ENCODE measurements around the gene CAMK1.

Gene CAMK1

GRCh38 chr3:9786209-9786739 is 16.5 kb upstream of the CAMK1 start:
- TF ChIP-seq POLR2A (IDR thresholded peaks at IDR 0.05; ENCODE audit: low read depth, low read length), result no peak
- no peak for FAIRE-seq
- no peak for DNase-seq (ENCODE audit: insufficient read length, low spot score)

- DNase-seq (ENCODE audit: insufficient read length, low spot score) (no peak), FAIRE-seq (no peak)
- TF ChIP-seq POLR2A (IDR thresholded peaks at IDR 0.05; ENCODE audit: low read depth, low read length), result no peak
Measured at GRCh38 chr3:9785602-9786001, 15.9 kb upstream of the CAMK1 start.

- no peak for TF ChIP-seq POLR2A (IDR thresholded peaks at IDR 0.05; ENCODE audit: low read depth, low read length)
- FAIRE-seq (no peak), DNase-seq (ENCODE audit: insufficient read length, low spot score) (no peak)
Measured at GRCh38 chr3:9784965-9785364, 15.2 kb upstream of the CAMK1 start.

- FAIRE-seq (no peak), DNase-seq (ENCODE audit: insufficient read length, low spot score) (no peak)
Measured at GRCh38 chr3:9783954-9784353, 14.2 kb upstream of the CAMK1 start.

GRCh38 chr3:9782770-9783169 is 13.0 kb upstream of the CAMK1 start:
- no peak for DNase-seq (ENCODE audit: insufficient read length, low spot score)
- no peak for FAIRE-seq
- no peak for TF ChIP-seq POLR2A (IDR thresholded peaks at IDR 0.05; ENCODE audit: low read depth, low read length)

More at GRCh38 chr3:9783954-9784353, 14.2 kb upstream of the CAMK1 start:
- no peak for TF ChIP-seq POLR2A (IDR thresholded peaks at IDR 0.05; ENCODE audit: low read depth, low read length)

DNA sequence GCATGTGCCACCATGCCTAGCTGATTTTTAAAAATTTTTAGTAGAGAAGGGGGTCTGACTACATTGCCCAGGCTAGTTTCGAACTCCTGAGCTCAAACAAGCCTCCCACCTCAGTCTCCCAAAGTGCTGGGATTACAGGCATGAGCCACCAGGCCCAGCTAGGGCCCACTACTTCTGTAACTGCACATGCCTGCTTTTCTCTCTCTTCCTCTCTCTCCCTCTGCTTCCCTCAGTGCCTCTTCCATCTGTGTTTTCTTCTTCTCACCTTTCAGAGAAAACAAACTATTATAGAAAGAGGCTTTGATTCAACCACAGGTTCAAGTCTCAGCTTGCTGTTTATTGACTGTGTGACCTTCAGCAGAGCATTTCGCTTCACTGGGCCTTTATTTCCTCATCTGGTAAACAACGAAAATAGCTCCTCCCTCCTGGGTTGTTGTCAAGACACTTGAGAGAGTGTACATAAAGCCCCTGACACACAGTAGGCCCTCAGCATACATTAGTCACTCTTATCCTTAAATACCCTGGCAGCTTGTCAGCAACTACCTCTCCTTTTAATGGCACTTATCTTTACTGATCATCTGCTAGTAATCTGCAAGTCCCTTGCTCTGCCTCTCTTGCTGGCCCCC is 12.3 kb upstream of the CAMK1 start:
- DNase-seq (ENCODE audit: insufficient read length, low spot score) (no peak), FAIRE-seq (no peak)
- no peak for TF ChIP-seq POLR2A (IDR thresholded peaks at IDR 0.05; ENCODE audit: low read depth, low read length)

DNA sequence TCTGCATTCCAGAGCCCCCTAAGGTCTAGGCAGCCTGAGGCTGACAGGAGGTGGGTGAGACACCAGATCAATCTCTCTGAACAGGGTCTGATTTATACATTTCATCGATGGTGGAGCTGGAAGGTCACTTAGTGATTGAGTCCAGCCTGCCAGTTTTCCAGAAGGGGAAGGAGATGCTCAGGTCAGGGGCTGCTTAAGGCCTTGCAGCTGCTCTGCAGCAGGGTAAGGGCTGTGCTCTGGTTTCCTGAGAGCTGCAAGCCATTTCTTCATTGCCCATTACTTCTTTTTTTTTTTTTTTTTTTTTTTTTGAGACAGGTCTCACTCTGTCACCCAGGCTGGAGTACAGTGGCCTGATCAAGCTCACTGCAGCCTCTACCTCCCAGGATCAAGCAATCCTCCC is 11.8 kb upstream of the CAMK1 start:
- DNase-seq (ENCODE audit: insufficient read length, low spot score) (no peak), FAIRE-seq (no peak)
- no peak for TF ChIP-seq POLR2A (IDR thresholded peaks at IDR 0.05; ENCODE audit: low read depth, low read length)

DNA sequence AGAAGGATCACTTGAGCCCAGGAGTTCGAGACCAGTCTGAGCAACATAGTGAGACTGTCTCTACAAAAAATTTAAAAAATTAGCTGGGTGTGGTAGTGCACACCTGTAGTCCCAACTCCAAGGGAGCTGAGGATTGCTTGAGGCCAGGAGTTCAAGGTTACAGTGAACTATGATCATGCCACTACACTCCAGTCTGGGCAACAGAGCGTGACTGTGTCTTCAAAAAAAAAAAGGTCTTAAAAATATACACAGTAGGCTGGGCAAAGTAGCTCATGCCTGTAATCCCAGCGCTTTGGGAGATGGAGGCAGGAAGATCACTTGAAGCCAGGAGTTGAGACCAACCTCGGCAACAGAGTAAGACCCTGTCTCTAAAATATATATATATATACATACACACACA is 11.2 kb upstream of the CAMK1 start:
- no peak for TF ChIP-seq POLR2A (IDR thresholded peaks at IDR 0.05; ENCODE audit: low read depth, low read length)
- no peak for DNase-seq (ENCODE audit: insufficient read length, low spot score)
- FAIRE-seq, result no peak

GRCh38 chr3:9780458-9780812 is 10.7 kb upstream of the CAMK1 start:
- FAIRE-seq (no peak), DNase-seq (ENCODE audit: insufficient read length, low spot score) (no peak)

DNA sequence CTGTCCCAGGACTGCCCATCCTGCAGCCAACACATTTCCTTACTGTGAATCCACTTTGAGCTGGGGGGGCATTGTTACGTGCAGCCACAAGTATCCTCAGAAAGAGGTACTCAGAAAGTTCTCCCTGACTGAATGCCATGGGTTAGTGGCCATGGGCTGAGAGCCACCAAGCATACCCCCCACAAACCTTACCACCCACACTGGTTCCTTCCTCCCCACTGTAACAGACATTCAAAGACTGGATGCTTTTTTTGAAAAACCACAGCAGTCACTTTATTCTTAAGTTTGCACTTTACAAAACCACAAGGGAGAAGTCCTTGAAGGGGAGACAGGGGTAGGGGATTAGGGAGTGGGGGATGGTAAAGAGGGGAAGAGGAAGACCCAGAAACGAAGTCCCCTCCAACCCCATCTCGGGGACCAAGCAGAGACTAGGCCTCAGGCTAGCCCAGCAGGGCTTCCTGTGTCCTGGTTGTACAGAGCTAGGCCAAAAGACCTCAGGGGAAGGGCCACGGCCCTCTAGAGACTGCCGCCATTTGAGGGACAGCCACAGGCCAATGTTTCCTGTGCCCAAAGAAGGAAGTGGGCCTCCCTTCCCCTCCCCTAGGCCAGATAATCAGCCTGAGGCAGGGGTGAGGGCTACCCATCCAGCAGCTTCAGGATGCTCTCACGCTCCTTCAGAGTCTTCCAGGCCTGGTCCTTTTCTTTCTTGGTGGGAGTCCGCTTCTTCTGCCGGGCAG is 10.1 kb upstream of the CAMK1 start:
- no peak for TF ChIP-seq POLR2A (IDR thresholded peaks at IDR 0.05; ENCODE audit: low read depth, low read length)
- no peak for DNase-seq (ENCODE audit: insufficient read length, low spot score)
- no peak for FAIRE-seq

More at GRCh38 chr3:9780458-9780812, 10.7 kb upstream of the CAMK1 start:
- no peak for TF ChIP-seq POLR2A (IDR thresholded peaks at IDR 0.05; ENCODE audit: low read depth, low read length)

DNA sequence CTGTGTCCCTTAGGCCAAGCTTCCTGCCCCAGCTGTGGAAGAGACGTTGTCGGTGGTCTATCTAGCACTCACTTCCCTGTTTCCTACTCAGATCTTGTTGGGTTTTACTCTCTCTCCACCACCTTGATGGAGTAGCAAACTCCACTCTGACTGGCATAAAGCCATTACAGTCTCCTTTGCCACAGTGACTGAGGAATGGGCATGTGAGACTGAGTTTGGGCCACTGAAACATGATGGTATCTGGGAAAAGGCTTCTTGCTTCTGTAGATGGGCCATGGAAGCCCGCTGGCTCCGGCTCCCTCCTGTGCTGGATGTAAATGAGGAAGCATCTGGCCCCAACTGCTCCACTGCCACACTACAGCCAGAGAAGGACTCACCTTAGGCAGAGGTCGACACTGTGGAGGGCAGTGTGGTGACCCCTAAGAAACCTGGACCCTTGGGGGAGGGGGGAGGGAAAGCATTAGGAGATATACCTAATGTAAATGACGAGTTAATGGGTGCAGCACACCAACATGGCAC is 9.4 kb upstream of the CAMK1 start:
- no peak for TF ChIP-seq POLR2A (IDR thresholded peaks at IDR 0.05; ENCODE audit: low read depth, low read length)
- DNase-seq (ENCODE audit: insufficient read length, low spot score), result no peak
- no peak for FAIRE-seq

GRCh38 chr3:9778143-9779074 is 8.7 kb upstream of the CAMK1 start:
- TF ChIP-seq POLR2A (IDR thresholded peaks at IDR 0.05; ENCODE audit: low read depth, low read length), result no peak
- DNase-seq (ENCODE audit: insufficient read length, low spot score) (peak; percentile 50), FAIRE-seq (peak; percentile 55)

- DNase-seq (ENCODE audit: insufficient read length, low spot score) (no peak), FAIRE-seq (no peak)
- no peak for TF ChIP-seq POLR2A (IDR thresholded peaks at IDR 0.05; ENCODE audit: low read depth, low read length)
Measured at GRCh38 chr3:9777694-9778021, 7.9 kb upstream of the CAMK1 start.

Measured in H54 (cell line).